Measurements from ENCODE around the gene RPTOR.

RPTOR gene

DNA sequence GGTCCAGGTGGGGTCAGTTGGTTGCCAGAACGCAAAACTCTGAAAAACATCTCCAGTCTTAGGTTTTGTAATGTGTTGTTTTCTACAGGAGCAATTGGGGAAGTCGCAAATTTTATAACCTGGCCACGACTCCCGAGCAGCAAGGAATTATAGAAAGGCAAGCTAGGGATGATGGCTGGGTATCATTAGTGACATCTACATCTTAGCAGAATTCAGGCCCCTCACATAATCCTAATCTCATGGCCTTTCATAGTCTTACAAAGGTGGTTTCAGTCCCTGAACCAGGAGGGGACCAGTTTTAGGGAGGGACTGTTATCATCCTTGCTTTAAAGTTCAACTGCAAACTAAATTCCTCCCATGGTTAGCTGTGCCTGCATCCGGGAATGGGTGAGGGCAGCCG, 117.9 kb downstream of the RPTOR start:
- DNase-seq, result no peak
- no peak for TF ChIP-seq POLR2A (IDR thresholded peaks at IDR 0.05; ENCODE audit: low read length)
- no peak for TF ChIP-seq GATA1 (IDR thresholded peaks at IDR 0.05; ENCODE audit: low read depth, low read length)

DNA sequence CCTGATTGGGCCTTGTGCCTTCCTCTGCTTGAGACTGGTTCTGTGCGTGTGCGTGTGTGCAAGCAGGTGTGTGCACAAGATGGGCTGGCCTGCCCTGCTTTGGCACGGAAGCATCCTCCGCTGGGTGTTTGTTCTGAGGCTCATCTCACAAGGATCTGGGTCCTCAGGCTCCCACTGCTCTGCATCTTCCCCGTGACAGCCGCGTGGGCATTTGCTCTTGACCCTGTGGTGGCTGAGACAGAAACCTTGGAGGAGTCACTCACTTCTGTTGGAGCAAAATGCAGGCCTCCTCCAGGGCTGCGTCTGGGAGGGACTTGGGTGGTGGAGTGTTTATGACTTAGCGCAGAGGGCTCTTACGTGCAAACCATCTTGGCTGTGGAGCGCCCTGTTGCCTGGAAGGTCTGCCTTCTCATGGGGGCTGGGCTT, 119.2 kb downstream of the RPTOR start:
- DNase-seq, result no peak
- TF ChIP-seq POLR2A (IDR thresholded peaks at IDR 0.05; ENCODE audit: low read length) (no peak), GATA1 (IDR thresholded peaks at IDR 0.05; ENCODE audit: low read depth, low read length) (no peak)

DNA sequence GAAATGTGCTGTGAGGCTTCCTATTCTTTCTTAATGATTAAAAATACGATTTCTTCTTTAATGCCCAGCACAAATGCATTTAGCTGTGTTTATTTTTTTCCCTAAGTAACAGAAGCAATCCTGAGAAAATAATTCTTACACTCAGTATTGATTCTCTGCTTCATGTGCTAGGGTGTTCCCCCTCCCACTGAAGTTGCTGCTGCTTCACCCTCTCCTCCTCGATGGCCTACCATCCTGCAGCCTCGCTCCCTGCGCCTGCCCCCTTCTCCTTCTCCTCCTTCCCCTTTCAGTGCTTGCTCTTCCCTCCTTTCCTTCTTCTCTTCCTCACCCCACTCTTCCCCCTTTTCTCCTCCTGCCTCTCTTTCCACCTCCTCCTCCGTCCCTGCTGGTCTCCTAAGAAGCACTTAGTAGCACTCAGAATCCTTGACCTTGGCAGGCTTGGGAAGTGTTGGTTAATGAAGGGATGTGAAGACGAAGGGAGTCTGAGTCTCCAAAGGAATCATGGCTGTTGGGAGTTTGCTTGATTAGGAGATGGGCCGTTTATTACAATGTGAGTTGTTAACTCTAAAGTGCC, 119.7 kb downstream of the RPTOR start:
- no peak for DNase-seq
- TF ChIP-seq POLR2A (IDR thresholded peaks at IDR 0.05; ENCODE audit: low read length), result no peak
- no peak for TF ChIP-seq GATA1 (IDR thresholded peaks at IDR 0.05; ENCODE audit: low read depth, low read length)

DNA sequence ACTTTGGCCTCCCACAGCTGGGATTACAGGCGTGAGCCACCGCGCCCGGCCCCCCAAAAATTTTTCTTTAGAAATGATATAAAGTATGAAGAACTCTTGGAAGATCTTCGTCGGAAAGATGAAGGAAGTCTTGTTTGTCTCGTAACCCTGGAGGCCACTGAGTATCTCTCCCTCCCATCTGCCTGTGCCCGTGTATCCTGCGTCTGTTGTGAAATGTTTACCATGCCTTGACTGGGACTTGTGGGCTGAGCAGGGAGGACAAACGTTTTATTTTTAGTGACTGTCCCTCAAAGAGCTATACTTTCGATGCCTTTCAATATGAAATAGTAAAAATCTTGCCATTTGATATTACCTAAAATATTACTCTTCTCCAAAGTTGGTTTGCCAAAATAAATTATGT, 121.2 kb downstream of the RPTOR start:
- TF ChIP-seq POLR2A (IDR thresholded peaks at IDR 0.05; ENCODE audit: low read length) (no peak), GATA1 (IDR thresholded peaks at IDR 0.05; ENCODE audit: low read depth, low read length) (no peak)
- no peak for DNase-seq

DNA sequence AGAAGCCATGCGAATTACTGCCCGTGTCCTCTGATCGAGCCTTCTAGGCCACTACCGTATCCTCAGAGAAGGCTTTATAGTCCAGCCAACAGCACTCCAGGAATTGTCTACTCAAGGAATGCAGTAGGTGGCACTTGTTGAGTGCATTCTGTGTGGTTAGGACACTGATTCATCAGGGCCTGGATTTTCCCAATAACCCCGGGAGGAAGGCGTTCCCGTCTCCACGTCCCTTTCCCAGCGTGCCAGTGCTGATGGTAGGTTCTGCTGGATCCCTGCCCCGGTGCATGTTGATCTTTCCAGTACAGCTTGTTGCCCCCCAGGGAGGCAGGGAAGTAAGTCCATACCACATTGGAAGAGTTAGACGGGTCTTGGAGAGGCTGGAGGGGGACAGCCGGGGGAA, 122.2 kb downstream of the RPTOR start:
- DNase-seq, result no peak
- TF ChIP-seq POLR2A (IDR thresholded peaks at IDR 0.05; ENCODE audit: low read length) (no peak), GATA1 (IDR thresholded peaks at IDR 0.05; ENCODE audit: low read depth, low read length) (no peak)

DNA sequence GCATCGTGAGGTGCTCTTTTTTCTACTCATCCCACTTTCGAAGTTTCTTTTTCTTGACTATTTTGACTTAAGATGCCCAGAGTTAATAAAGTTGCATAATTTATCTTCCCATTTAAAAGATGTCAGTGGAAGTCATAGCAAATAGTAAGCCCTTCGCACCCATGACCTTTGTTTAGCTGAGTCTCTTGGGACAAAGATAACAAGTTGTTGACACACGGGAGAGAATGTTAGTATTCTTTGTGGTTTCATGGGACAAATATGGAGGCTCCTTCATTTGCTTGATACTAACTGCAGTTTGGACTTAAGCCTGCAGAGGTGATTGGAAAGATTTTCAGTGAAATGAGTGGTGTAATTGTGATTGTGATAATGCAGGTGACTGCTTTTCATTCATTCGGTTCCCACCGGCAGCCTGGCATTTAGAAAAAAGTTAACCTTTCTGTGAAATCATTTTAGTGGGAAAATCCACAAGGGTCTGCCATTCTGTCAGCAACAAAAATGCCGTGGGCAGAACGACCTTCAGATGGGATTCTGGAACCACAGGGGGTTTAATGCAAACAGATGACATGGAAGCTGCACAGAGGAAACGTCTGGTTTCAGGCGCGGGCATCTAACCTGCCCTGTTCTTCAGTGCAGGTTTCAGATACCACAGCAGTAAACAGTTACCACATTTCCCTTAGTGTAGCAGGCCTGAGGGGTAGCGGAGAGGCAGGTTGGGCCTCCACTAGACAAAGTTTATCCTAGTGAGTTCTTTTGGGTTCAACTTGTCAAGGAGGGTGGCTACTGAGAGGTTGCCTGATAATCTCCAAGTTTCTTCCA, 123.0 kb downstream of the RPTOR start:
- no peak for DNase-seq
- TF ChIP-seq POLR2A (IDR thresholded peaks at IDR 0.05; ENCODE audit: low read length) (no peak), GATA1 (IDR thresholded peaks at IDR 0.05; ENCODE audit: low read depth, low read length) (no peak)

DNA sequence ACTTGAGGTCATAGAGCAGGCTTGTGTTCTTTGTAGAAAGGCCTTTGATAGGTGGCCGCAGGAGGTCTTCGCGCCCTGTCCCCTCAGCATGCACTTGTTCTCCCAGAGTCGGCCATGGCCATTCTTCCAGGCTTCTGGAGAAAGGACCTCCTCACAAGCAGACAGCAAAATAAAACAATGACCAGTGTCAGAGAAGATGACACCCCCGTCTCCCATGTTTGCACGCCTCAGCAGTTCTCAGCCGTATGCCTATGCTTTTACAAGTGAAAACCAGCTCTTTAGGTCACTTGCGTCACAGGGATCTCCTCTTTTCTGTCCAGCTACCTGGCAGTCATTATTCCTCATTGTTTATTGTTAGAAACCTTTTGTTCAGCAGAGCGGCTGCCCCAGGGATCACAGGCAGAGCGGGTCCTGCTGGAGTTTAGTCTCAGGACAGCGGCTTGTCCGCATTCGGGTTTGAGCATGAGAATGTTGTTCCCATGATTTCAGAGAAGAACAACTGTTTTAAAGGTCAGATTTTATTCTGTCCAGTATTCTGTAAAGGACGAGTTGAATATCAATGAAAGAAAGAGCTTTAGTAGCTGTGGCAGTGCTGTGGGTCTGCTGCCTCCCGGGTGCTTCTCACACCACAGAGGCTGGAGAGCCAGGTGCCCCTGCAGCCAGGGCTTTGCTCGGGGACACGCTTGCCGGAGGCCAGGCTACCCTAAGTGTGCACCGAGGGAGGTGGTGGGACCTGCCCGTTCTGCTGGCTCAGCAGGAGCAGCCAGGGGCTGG, 123.9 kb downstream of the RPTOR start:
- TF ChIP-seq GATA1 (IDR thresholded peaks at IDR 0.05; ENCODE audit: low read depth, low read length) (no peak), POLR2A (IDR thresholded peaks at IDR 0.05; ENCODE audit: low read length) (no peak)

DNA sequence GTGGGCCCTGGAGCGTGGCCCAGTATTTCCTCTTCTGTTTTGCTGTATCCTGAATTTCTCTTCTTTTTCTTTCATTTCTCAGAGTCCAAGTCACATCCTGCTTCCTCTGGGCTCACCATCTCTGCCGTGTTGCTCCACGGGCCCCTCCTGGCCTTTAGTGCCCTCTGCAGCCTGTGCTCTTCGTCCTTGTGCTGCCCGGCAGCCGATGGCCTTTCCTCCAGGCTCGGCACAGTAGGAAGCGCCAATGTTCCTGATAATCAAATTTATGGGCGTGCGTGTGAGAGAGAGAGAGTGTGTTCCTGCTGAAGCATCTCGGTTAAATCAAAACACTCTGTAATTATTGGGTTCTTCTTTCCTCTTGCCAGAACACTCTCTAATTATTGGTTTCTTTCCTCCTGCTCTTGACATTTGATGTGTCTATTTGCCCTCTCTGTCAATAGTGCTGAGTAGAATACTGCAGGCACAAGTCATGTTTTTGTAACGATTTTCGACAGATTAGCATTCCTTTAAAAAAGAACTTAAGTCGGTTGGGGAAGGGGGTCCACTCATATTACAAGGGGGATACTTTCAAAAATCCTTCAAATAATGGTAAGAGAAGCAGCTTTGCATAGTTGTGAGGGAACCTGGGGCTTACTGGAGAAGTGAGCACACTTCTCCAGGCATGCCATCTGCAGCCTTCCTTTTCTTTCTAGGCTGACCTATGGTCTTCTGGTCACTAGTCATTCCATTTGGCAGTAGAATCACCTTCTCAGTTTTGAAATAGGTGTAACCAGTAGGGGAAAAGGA, 126.6 kb downstream of the RPTOR start:
- DNase-seq, result no peak
- TF ChIP-seq POLR2A (IDR thresholded peaks at IDR 0.05; ENCODE audit: low read length), result no peak
- TF ChIP-seq GATA1 (IDR thresholded peaks at IDR 0.05; ENCODE audit: low read depth, low read length), result no peak

More for the DNA sequence above, 123.9 kb downstream of the RPTOR start:
- no peak for DNase-seq

DNA sequence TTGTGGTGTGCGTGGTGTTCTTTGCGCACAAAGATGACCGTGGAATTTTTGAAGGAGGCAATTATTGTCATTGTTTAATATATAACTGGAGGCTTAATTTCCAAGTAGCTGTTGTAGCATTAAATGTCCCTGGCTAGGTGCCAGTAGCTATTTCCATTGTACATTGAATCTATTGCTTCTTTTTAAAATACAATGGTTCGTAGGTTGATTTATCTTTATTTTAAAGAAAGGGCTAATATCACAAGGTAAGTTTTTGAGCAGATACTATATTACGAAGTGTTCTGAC, 127.1 kb downstream of the RPTOR start:
- DNase-seq, result no peak
- TF ChIP-seq GATA1 (IDR thresholded peaks at IDR 0.05; ENCODE audit: low read depth, low read length) (no peak), POLR2A (IDR thresholded peaks at IDR 0.05; ENCODE audit: low read length) (no peak)

DNA sequence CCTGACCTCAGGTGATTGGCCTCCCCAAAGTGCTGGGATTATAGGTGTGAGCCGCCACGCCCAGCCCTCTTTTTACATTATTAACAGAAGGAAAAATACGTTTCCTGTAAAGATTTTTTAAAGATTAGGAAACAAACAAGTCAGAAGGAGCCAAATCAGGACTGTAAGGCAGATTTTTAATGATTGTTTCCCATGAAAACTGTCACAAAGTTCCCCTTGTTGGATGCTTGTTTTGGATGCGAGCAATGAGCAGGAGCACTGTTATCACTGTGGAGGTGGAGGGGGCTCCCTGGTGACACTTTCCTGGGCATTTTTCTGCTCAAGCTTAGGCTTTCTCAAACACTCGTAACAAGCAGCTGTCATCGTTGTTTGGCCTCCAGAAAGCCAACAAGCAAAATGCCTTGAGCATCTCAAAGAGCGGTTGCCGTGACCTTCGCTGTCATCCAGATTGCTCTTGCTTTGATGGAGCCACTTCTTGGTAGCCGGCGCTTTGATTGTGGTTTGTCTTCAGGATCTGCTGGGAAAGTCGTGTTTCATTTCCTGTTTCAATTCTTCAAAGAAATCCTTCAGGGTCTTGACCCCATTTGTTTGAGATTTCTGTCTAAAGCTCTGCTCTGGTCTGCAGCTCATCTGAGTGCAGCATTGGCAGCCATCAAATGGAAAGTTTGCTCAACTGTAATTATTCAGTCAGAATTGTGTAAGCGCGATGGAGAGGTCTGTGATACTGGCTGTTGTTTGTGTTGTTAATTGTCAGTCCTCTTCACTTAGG, 128.7 kb downstream of the RPTOR start:
- TF ChIP-seq GATA1 (IDR thresholded peaks at IDR 0.05; ENCODE audit: low read depth, low read length), result no peak
- no peak for TF ChIP-seq POLR2A (IDR thresholded peaks at IDR 0.05; ENCODE audit: low read length)
- no peak for DNase-seq

DNA sequence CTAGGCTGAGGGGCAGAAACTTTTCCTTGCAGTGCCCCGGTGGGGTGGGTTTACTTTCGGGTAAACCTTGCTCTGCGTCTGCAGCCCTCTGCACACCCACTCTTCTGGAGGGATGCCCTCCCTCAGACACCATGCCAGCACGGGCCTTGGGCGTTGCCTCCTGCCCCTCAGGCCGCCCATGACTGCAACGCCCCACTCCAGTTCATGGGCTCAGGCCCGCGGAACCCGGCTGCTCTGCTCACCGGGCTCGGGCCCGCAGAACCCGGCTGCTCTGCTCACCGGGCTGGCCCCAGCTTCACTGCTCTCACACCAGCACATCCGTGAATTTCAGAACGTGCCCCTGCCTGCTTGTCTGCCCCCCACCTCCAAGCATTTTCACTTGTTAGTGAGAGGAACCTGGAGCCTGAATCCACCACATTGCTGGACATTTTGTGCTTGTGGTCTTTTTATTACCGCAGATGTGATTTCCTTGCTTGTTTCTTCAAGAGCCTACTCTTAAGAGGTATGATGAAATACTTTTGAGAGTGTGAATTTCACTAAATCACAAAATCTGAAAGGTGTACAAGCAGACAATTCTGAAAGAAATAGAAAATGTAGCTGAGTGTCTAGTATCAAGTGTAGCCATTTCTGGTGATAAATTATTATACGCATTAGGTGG, 130.9 kb downstream of the RPTOR start:
- TF ChIP-seq POLR2A (IDR thresholded peaks at IDR 0.05; ENCODE audit: low read length) (no peak), GATA1 (IDR thresholded peaks at IDR 0.05; ENCODE audit: low read depth, low read length) (no peak)
- no peak for DNase-seq

DNA sequence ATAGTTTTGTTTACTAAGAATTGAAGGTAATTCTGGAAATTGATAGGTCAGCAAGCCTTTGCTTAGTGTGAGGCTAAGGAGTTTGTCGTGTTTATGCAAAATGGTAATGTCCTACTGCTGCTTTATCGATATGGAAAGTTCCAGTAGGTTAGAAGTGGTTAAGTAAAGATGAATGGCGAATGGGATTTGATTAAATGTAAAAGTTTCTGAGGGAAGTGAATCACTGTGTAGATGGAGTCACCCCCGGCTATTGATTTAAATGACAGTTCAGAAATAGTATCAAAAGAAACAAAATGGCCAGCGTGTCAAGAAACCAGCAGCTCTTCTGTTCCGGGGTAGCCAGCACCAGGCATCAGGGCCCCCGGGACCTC, 131.4 kb downstream of the RPTOR start:
- TF ChIP-seq POLR2A (IDR thresholded peaks at IDR 0.05; ENCODE audit: low read length), result no peak
- DNase-seq, result no peak

DNA sequence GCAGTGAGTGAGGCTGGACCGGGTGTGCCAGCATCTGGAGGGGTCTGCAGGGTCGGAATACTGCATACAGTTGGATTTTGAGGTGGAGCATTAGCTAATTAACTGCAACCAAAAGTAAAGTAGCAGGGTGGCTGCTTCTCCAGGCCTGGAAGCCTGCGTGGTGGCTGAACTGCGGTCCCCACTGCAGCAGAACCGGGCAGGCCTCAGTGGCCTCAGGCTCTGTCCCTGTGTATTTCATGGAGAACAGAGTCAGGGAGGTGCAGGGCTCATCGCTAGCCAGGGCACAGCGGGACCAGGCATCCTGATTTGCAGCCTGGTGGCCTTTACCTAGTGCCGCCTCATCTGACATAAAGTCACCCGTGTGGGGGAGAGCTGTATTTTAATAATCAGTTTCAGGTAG, 131.9 kb downstream of the RPTOR start:
- DNase-seq, result no peak
- no peak for TF ChIP-seq GATA1 (IDR thresholded peaks at IDR 0.05; ENCODE audit: low read depth, low read length)
- no peak for TF ChIP-seq POLR2A (IDR thresholded peaks at IDR 0.05; ENCODE audit: low read length)

All from erythroblast (primary cell).